Measurements from ENCODE around the gene ZNF391.
A peak's percentile ranks its signal among the peaks of the same experiment; 100 is the strongest.
"Not testable (repeated sequence)": the region's sequence is repeated elsewhere in the genome, so short reads cannot be mapped to it uniquely, and the experiment has no call there.

The ZNF391 gene

DNA sequence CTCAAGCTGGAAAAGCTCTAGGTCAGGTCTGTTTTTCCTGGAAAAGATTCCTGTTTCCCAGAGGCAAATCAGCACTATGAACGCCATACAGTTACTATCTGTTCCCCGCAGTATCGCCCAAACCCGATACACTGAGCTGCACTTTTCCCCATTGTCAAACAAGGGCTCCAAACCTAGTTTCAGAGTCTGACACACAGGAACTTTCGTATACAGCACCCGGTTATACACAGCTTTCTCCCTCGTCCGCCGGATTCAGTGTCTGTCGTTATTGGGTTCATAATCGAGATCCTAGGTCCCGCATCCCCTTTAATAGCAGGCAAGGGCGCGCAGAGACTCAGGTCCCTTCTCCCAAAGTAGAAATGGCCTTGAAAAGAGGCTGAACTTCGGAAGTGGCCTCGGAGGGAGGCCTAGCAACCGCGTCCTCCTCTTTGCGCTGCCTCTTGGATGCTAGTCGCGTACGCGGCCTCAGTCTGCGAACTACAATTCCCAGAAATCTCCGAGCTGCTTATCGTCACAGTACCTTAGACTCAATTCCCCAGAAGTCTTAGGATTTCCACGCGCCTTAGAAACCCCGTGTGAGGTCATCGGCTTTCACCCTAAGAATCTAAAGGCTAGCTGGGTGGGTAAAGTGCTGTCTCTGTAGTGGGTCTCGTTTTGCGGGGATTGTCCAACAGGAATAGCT, 34.2 kb downstream of the ZNF391 start:
- H3K9ac ChIP-seq (ENCODE audit: low read length in 2 of 2) = no peak overlapping the region
- peak overlapping the region in 1 of 2 donors; percentile 16 for H3K4me3 ChIP-seq (ENCODE audit: low read length in 2 of 2)
- H3K36me3 ChIP-seq (ENCODE audit: control insufficient read depth in 2 of 2, insufficient read depth in 2 of 2, low read length in 2 of 2) = no peaks in the 10 kb centered on the region
- H3K27me3 ChIP-seq (ENCODE audit: control insufficient read depth in 1 of 2, insufficient read depth in 2 of 2, low read length in 2 of 2) = no peaks in the 10 kb centered on the region
- H3K4me1 ChIP-seq (ENCODE audit: control insufficient read depth, insufficient read depth, low read length) = no peaks in the 10 kb centered on the region
- H3K9me3 ChIP-seq (ENCODE audit: control insufficient read depth in 2 of 2, low read length in 2 of 2) = peaks cover 0 to 3% of the 10 kb centered on the region in 2 donors
- H3K27ac ChIP-seq (ENCODE audit: low read length) = no peak overlapping the region

DNA sequence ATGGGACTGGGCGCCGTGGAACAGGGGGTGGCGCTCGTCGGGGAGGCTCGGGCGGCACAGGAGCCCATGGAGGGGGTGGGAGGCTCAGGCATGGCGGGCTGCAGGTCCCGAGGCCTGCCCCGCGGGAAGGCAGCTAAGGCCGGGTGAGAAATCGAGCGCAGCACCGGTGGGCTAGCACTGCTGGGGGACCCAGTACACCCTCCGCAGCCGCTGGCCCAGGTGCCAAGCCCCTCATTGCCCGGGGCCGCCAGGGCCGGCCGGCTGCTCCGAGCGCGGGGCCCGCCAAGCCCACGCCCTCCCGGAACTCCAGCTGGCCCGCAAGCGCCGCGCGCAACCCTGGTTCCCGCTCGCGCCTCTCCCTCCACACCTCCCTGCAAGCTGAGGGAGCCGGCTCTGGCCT, 36.3 kb downstream of the ZNF391 start:
- not testable (repeated sequence) for H3K4me3 ChIP-seq (ENCODE audit: low read length in 2 of 2); H3K27me3 ChIP-seq (ENCODE audit: control insufficient read depth in 1 of 2, insufficient read depth in 2 of 2, low read length in 2 of 2); H3K36me3 ChIP-seq (ENCODE audit: control insufficient read depth in 2 of 2, insufficient read depth in 2 of 2, low read length in 2 of 2); H3K9ac ChIP-seq (ENCODE audit: low read length in 2 of 2); H3K27ac ChIP-seq (ENCODE audit: low read length); H3K4me1 ChIP-seq (ENCODE audit: control insufficient read depth, insufficient read depth, low read length); H3K9me3 ChIP-seq (ENCODE audit: control insufficient read depth in 2 of 2, low read length in 2 of 2)

- no peak overlapping the region for H3K4me3 ChIP-seq (ENCODE audit: low read length in 2 of 2)
- H3K27me3 ChIP-seq (ENCODE audit: control insufficient read depth in 1 of 2, insufficient read depth in 2 of 2, low read length in 2 of 2) = no peaks in the 10 kb centered on the region
- no peaks in the 10 kb centered on the region for H3K36me3 ChIP-seq (ENCODE audit: control insufficient read depth in 2 of 2, insufficient read depth in 2 of 2, low read length in 2 of 2)
- H3K9ac ChIP-seq (ENCODE audit: low read length in 2 of 2) = no peak overlapping the region
- H3K4me1 ChIP-seq (ENCODE audit: control insufficient read depth, insufficient read depth, low read length) = no peaks in the 10 kb centered on the region
- H3K9me3 ChIP-seq (ENCODE audit: control insufficient read depth in 2 of 2, low read length in 2 of 2) = peaks cover 5 to 6% of the 10 kb centered on the region in 2 donors
- no peak overlapping the region for H3K27ac ChIP-seq (ENCODE audit: low read length)
These were observed 37.6 kb downstream of the ZNF391 start for GRCh38 chr6:27426045-27426620.

- H3K9ac ChIP-seq (ENCODE audit: low read length in 2 of 2) = no peak overlapping the region
- no peaks in the 10 kb centered on the region for H3K4me1 ChIP-seq (ENCODE audit: control insufficient read depth, insufficient read depth, low read length)
- peaks cover 4 to 5% of the 10 kb centered on the region in 2 donors for H3K9me3 ChIP-seq (ENCODE audit: control insufficient read depth in 2 of 2, low read length in 2 of 2)
- no peaks in the 10 kb centered on the region for H3K36me3 ChIP-seq (ENCODE audit: control insufficient read depth in 2 of 2, insufficient read depth in 2 of 2, low read length in 2 of 2)
- H3K27ac ChIP-seq (ENCODE audit: low read length) = no peak overlapping the region
- no peak overlapping the region for H3K4me3 ChIP-seq (ENCODE audit: low read length in 2 of 2)
- no peaks in the 10 kb centered on the region for H3K27me3 ChIP-seq (ENCODE audit: control insufficient read depth in 1 of 2, insufficient read depth in 2 of 2, low read length in 2 of 2)
These were observed 39.9 kb downstream of the ZNF391 start for GRCh38 chr6:27428502-27428901.

DNA sequence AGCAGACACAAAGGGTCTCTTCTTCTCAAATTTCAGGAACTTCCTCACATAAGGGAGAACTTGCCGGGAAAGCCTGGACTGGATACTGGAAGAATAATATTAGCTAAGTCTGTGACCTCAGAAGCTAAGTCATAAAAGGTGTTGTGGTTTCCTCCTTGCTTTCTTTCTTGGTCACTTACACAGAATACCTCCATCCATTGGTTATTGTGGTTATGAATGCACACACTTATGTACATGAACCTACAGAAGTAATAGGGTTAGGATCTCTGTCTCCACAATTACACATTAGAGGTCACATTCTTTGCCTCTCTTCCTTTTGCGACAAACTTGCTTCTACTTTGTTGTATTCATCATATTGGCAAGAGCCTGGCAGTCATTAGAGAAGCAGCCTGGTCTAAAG, 40.4 kb downstream of the ZNF391 start:
- Histone ChIP-seq H3K9me3 (ENCODE audit: control insufficient read depth in 2 of 2, low read length in 2 of 2) (peaks cover 4 to 5% of the 10 kb centered on the region in 2 donors), H3K4me3 (ENCODE audit: low read length in 2 of 2) (no peak overlapping the region), H3K36me3 (ENCODE audit: control insufficient read depth in 2 of 2, insufficient read depth in 2 of 2, low read length in 2 of 2) (no peaks in the 10 kb centered on the region), H3K27me3 (ENCODE audit: control insufficient read depth in 1 of 2, insufficient read depth in 2 of 2, low read length in 2 of 2) (no peaks in the 10 kb centered on the region), H3K4me1 (ENCODE audit: control insufficient read depth, insufficient read depth, low read length) (no peaks in the 10 kb centered on the region), H3K9ac (ENCODE audit: low read length in 2 of 2) (no peak overlapping the region), H3K27ac (ENCODE audit: low read length) (no peak overlapping the region)

- peaks cover 4 to 5% of the 10 kb centered on the region in 2 donors for H3K9me3 ChIP-seq (ENCODE audit: control insufficient read depth in 2 of 2, low read length in 2 of 2)
- H3K27ac ChIP-seq (ENCODE audit: low read length) = no peak overlapping the region
- no peaks in the 10 kb centered on the region for H3K36me3 ChIP-seq (ENCODE audit: control insufficient read depth in 2 of 2, insufficient read depth in 2 of 2, low read length in 2 of 2)
- H3K27me3 ChIP-seq (ENCODE audit: control insufficient read depth in 1 of 2, insufficient read depth in 2 of 2, low read length in 2 of 2) = no peaks in the 10 kb centered on the region
- H3K9ac ChIP-seq (ENCODE audit: low read length in 2 of 2) = no peak overlapping the region
- H3K4me3 ChIP-seq (ENCODE audit: low read length in 2 of 2) = no peak overlapping the region
- no peaks in the 10 kb centered on the region for H3K4me1 ChIP-seq (ENCODE audit: control insufficient read depth, insufficient read depth, low read length)
These were observed 45.2 kb downstream of the ZNF391 start for GRCh38 chr6:27433714-27434113.

DNA sequence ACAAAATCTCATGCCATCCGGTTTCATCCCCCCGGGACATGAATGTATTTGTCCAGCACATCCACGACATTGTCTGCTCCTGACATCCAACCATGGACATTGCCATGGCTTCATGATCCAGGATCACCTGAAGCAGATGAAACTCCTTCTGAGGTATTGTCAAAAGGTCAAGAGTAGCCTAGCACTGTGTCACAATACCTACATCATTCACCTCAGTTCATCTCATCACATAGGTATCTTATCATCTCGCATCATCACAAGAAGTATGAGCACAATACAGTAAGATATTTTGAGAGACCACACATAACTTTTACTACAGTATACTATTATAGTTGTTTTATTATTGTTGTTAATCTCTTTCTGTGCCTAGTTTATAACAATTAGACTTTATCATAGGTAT, 50.8 kb downstream of the ZNF391 start:
- no peak overlapping the region for H3K4me3 ChIP-seq (ENCODE audit: low read length in 2 of 2)
- no peak overlapping the region for H3K27ac ChIP-seq (ENCODE audit: low read length)
- no peaks in the 10 kb centered on the region for H3K27me3 ChIP-seq (ENCODE audit: control insufficient read depth in 1 of 2, insufficient read depth in 2 of 2, low read length in 2 of 2)
- H3K9ac ChIP-seq (ENCODE audit: low read length in 2 of 2) = no peak overlapping the region
- H3K4me1 ChIP-seq (ENCODE audit: control insufficient read depth, insufficient read depth, low read length) = no peaks in the 10 kb centered on the region
- H3K9me3 ChIP-seq (ENCODE audit: control insufficient read depth in 2 of 2, low read length in 2 of 2) = no peaks in the 10 kb centered on the region
- H3K36me3 ChIP-seq (ENCODE audit: control insufficient read depth in 2 of 2, insufficient read depth in 2 of 2, low read length in 2 of 2) = no peaks in the 10 kb centered on the region

GRCh38 chr6:27441001-27441400, 52.4 kb downstream of the ZNF391 start:
- Histone ChIP-seq H3K36me3 (ENCODE audit: control insufficient read depth in 2 of 2, insufficient read depth in 2 of 2, low read length in 2 of 2) (no peaks in the 10 kb centered on the region), H3K9ac (ENCODE audit: low read length in 2 of 2) (no peak overlapping the region), H3K9me3 (ENCODE audit: control insufficient read depth in 2 of 2, low read length in 2 of 2) (peaks cover 0 to under 1% of the 10 kb centered on the region in 2 donors), H3K27me3 (ENCODE audit: control insufficient read depth in 1 of 2, insufficient read depth in 2 of 2, low read length in 2 of 2) (no peaks in the 10 kb centered on the region), H3K4me1 (ENCODE audit: control insufficient read depth, insufficient read depth, low read length) (no peaks in the 10 kb centered on the region), H3K27ac (ENCODE audit: low read length) (no peak overlapping the region), H3K4me3 (ENCODE audit: low read length in 2 of 2) (no peak overlapping the region)

DNA sequence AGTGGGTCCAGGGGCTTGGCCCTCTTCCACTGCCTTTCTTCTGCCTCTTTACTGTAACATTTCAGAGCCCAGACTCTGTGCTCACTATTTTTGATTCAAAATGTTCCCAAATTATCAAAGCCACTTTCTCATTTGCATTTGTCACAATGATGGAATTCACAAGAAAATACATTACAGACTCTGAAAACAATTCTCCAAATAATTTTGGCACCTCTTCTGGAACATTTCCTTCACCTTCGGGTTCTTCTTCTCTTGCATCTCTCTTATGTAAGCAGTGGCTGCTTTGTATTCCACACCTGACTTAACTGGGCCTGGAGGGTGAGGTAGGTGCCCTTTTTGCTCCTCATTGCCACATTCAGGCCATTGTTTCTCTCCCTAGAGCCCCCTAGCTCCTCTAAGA, 54.4 kb downstream of the ZNF391 start:
- H3K9ac ChIP-seq (ENCODE audit: low read length in 2 of 2) = no peak overlapping the region
- H3K27me3 ChIP-seq (ENCODE audit: control insufficient read depth in 1 of 2, insufficient read depth in 2 of 2, low read length in 2 of 2) = no peaks in the 10 kb centered on the region
- peaks cover 0 to 4% of the 10 kb centered on the region in 2 donors for H3K9me3 ChIP-seq (ENCODE audit: control insufficient read depth in 2 of 2, low read length in 2 of 2)
- H3K36me3 ChIP-seq (ENCODE audit: control insufficient read depth in 2 of 2, insufficient read depth in 2 of 2, low read length in 2 of 2) = no peaks in the 10 kb centered on the region
- no peaks in the 10 kb centered on the region for H3K4me1 ChIP-seq (ENCODE audit: control insufficient read depth, insufficient read depth, low read length)
- no peak overlapping the region for H3K4me3 ChIP-seq (ENCODE audit: low read length in 2 of 2)
- H3K27ac ChIP-seq (ENCODE audit: low read length) = no peak overlapping the region

DNA sequence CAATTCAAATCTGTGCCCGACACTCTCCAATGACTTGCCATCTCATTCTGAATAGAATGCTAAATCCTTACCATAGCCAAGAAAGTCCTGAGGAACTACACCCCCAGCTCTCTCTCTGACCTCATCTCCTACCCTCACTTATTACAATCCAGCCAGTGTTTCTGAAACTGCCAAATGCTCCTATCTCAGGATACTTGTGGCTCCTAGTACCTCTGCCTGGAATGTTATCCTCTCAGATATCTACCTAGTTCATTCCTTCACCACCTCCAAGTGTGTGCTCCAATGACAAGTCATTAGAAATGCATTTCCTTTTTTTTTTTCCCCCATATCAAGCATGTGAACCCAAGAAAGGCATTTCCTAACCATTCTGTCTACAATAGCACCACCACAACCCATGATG, 59.9 kb downstream of the ZNF391 start:
- Histone ChIP-seq H3K4me1 (ENCODE audit: control insufficient read depth, insufficient read depth, low read length) (no peaks in the 10 kb centered on the region), H3K9ac (ENCODE audit: low read length in 2 of 2) (no peak overlapping the region), H3K36me3 (ENCODE audit: control insufficient read depth in 2 of 2, insufficient read depth in 2 of 2, low read length in 2 of 2) (peaks cover 16 to 17% of the 10 kb centered on the region in 2 donors), H3K27ac (ENCODE audit: low read length) (no peak overlapping the region), H3K9me3 (ENCODE audit: control insufficient read depth in 2 of 2, low read length in 2 of 2) (peaks cover 17 to 19% of the 10 kb centered on the region in 2 donors), H3K4me3 (ENCODE audit: low read length in 2 of 2) (no peak overlapping the region), H3K27me3 (ENCODE audit: control insufficient read depth in 1 of 2, insufficient read depth in 2 of 2, low read length in 2 of 2) (no peaks in the 10 kb centered on the region)

GRCh38 chr6:27451660-27452390, 63.3 kb downstream of the ZNF391 start:
- no peaks in the 10 kb centered on the region for H3K4me1 ChIP-seq (ENCODE audit: control insufficient read depth, insufficient read depth, low read length)
- H3K27ac ChIP-seq (ENCODE audit: low read length) = no peak overlapping the region
- H3K9me3 ChIP-seq (ENCODE audit: control insufficient read depth in 2 of 2, low read length in 2 of 2) = peaks cover 13 to 19% of the 10 kb centered on the region in 2 donors
- no peak overlapping the region for H3K9ac ChIP-seq (ENCODE audit: low read length in 2 of 2)
- H3K36me3 ChIP-seq (ENCODE audit: control insufficient read depth in 2 of 2, insufficient read depth in 2 of 2, low read length in 2 of 2) = peaks cover 40 to 49% of the 10 kb centered on the region in 2 donors
- peak overlapping the region in 1 of 2 donors; percentile 1 for H3K4me3 ChIP-seq (ENCODE audit: low read length in 2 of 2)
- no peaks in the 10 kb centered on the region for H3K27me3 ChIP-seq (ENCODE audit: control insufficient read depth in 1 of 2, insufficient read depth in 2 of 2, low read length in 2 of 2)

Data from stomach smooth muscle (tissue), 2 donors.